Liver (tissue), 9 donors: Measurements from ENCODE around the gene ZXDC. TPM values are rescaled to one million over a fixed set of nuclear protein-coding genes. Genes with fewer than 3 reads are reported as not detected.

Experiments
- DNase-seq: peaks from one replicate; pipeline ENCODE4 v3.0.0-alpha.2; 2017; ENCODE audit warnings: low spot score
- H3K27ac ChIP-seq, 2 donors: one replicate each; pipeline ENCODE4 v1.7.0; 2013; ENCODE audit warnings: inconsistent platforms in 2 of 2, low read length in 2 of 2, control low read depth in 1 of 2, low read depth in 1 of 2, mild to moderate bottlenecking in 1 of 2
- H3K27me3 ChIP-seq, 4 donors: one replicate each; pipeline versions ENCODE4 v1.6.1 to v1.7.0; 2013; ENCODE audit warnings: low read length in 3 of 4, inconsistent platforms in 1 of 4, mild to moderate bottlenecking in 1 of 4, moderate library complexity in 1 of 4; ENCODE audit not compliant: control insufficient read depth in 4 of 4, insufficient read depth in 4 of 4
- H3K36me3 ChIP-seq, 4 donors: one replicate each; pipeline versions ENCODE4 v1.6.1 to v1.7.0; 2013; ENCODE audit warnings: low read length in 3 of 4, mild to moderate bottlenecking in 3 of 4, low read depth in 1 of 4, moderate library complexity in 1 of 4; ENCODE audit not compliant: control insufficient read depth in 4 of 4, insufficient read depth in 3 of 4
- H3K4me1 ChIP-seq, 4 donors: one replicate each; pipeline versions ENCODE4 v1.6.1 to v1.7.0; 2013; ENCODE audit warnings: low read length in 3 of 4, mild to moderate bottlenecking in 3 of 4, moderate library complexity in 1 of 4; ENCODE audit not compliant: control insufficient read depth in 4 of 4, insufficient read depth in 4 of 4
- H3K4me3 ChIP-seq, 3 donors: one replicate each; pipeline versions ENCODE4 v1.6.1 to v1.7.0; 2013; ENCODE audit warnings: low read length in 3 of 3, control low read depth in 1 of 3, low read depth in 1 of 3, mild to moderate bottlenecking in 1 of 3
- H3K9ac ChIP-seq, 2 donors: one replicate each; pipeline ENCODE4 v1.7.0; 2013; ENCODE audit warnings: low read length in 2 of 2, mild to moderate bottlenecking in 2 of 2, moderate library complexity in 2 of 2, control low read depth in 1 of 2, low read depth in 1 of 2
- H3K9me3 ChIP-seq, 4 donors: one replicate each; pipeline versions ENCODE4 v1.6.1 to v1.7.0; 2013; ENCODE audit warnings: low read length in 3 of 4; ENCODE audit not compliant: control insufficient read depth in 4 of 4
- CTCF ChIP-seq: fragments of 150-350 bp; IDR thresholded peaks from 2 replicates; pipeline ENCODE4 v1.5.1; 2017; ENCODE audit warnings: improper control_type of control experiment, low read depth, low read length; ENCODE audit not compliant: missing input control
- FOXA2 ChIP-seq: IDR thresholded peaks from 2 replicates; pipeline ENCODE4 v1.6.1; 2016; ENCODE audit warnings: antibody characterized with exemption
- GABPA ChIP-seq, 2 donors: IDR thresholded peaks in 1 of 2; conservative IDR thresholded peaks in 1 of 2; 2 replicates each; pipeline ENCODE4 v1.6.1; 2016; ENCODE audit warnings: antibody characterized with exemption in 2 of 2, mild to moderate bottlenecking in 1 of 2, moderate library complexity in 1 of 2
- HNF4A ChIP-seq, 2 donors: conservative IDR thresholded peaks; 2 replicates each; pipeline ENCODE4 v1.6.1; 2016; ENCODE audit warnings: antibody characterized with exemption in 2 of 2, mild to moderate bottlenecking in 2 of 2
- HNF4G ChIP-seq: IDR thresholded peaks from 2 replicates; pipeline ENCODE4 v1.6.1; 2016; ENCODE audit warnings: antibody characterized with exemption
- JUND ChIP-seq, 2 donors: IDR thresholded peaks; 2 replicates each; pipeline ENCODE4 v1.6.1; 2016; ENCODE audit warnings: antibody characterized with exemption in 2 of 2
- NR2F2 ChIP-seq: IDR thresholded peaks from 2 replicates; pipeline ENCODE4 v1.6.1; 2016; ENCODE audit warnings: antibody characterized with exemption
- RAD21 ChIP-seq, 2 donors: IDR thresholded peaks; 2 replicates each; pipeline ENCODE4 v1.6.1; 2016; ENCODE audit warnings: antibody characterized with exemption in 2 of 2, mild to moderate bottlenecking in 2 of 2
- REST ChIP-seq: IDR thresholded peaks from 2 replicates; pipeline ENCODE4 v1.6.1; 2016; ENCODE audit warnings: antibody characterized with exemption, mild to moderate bottlenecking
- RXRA ChIP-seq, 2 donors: IDR thresholded peaks; 2 replicates each; pipeline ENCODE4 v1.6.1; 2017 to 2018; ENCODE audit warnings: antibody characterized with exemption in 2 of 2, mild to moderate bottlenecking in 1 of 2
- TAF1 ChIP-seq: conservative IDR thresholded peaks from 2 replicates; pipeline ENCODE4 v1.6.1; 2016; ENCODE audit warnings: antibody characterized with exemption, mild to moderate bottlenecking
- YY1 ChIP-seq: IDR thresholded peaks from 2 replicates; pipeline ENCODE4 v1.6.1; 2016; ENCODE audit warnings: antibody characterized with exemption, mild to moderate bottlenecking
- ZBTB33 ChIP-seq: IDR thresholded peaks from 2 replicates; pipeline ENCODE4 v1.6.1; 2016; ENCODE audit warnings: antibody characterized with exemption
- WGBS: extraction: QIAGEN DNeasy Blood & Tissue Kit; methylation state at CpG from one replicate; pipeline ENCODE4 v1.1.7; 2013; 5-methylcytosine and 5-hydroxymethylcytosine counted together
- polyA plus RNA-seq, 2 donors: library from polyadenylated mRNA; stranded (reverse) in 1 of 2; unstranded in 1 of 2; fragments of 200-250 nt in 1 of 2; fragments of >200 nt in 1 of 2; fragmentation: Nextera tagmentation in 1 of 2; extraction: Ambion mirVana in 1 of 2; gene quantifications; one replicate each; pipeline versions ENCODE4 v1.2.1 to v1.2.3, GENCODE V29; 2013 to 2015
- total RNA-seq, 2 donors: library from RNA; depleted of rRNA; stranded (reverse); fragments of >200 nt; gene quantifications; one replicate each; pipeline ENCODE4 v1.2.3, GENCODE V29; 2014
- TF ChIP-seq, protein P1 (sequence below): IDR thresholded peaks from 2 replicates; pipeline ENCODE4 v1.6.1; 2016; ENCODE audit warnings: antibody characterized with exemption
- TF ChIP-seq, protein P2 (sequence below): IDR thresholded peaks from 2 replicates; pipeline ENCODE4 v1.6.1; 2016; ENCODE audit warnings: antibody characterized with exemption
- donor health status: healthy.
- donor health status: healthy.
- donor health status: healthy.
- donor health status: healthy.
- donor health status: healthy.

ZXDC gene
- total and polyA plus RNA-seq, 4 donors: 7.0 to 42.3 (median 13.9) TPM

GRCh38 chr3:126436826-126437717, 38.6 kb downstream of the ZXDC start:
- Histone ChIP-seq H3K9me3 (no peaks in the 10 kb centered on the region), H3K27ac (no peak overlapping the region), H3K4me3 (no peak overlapping the region), H3K9ac (no peak overlapping the region), H3K4me1 (peaks cover 3 to 16% (median 6%) of the 10 kb centered on the region in 4 donors), H3K27me3 (no peaks in the 10 kb centered on the region), H3K36me3 (peaks cover 6 to 53% (median 25%) of the 10 kb centered on the region in 4 donors)
- no peak for DNase-seq
- TF ChIP-seq RAD21 (IDR thresholded peaks at IDR 0.05) (no peak), FOXA2 (no peak), CTCF (no peak), JUND (IDR thresholded peaks at IDR 0.05) (no peak), GABPA (IDR thresholded peaks at IDR 0.05 in 1 of 2, conservative IDR thresholded peaks at IDR 0.05 in 1 of 2) (no peak), ZBTB33 (no peak), REST (no peak), HNF4A (conservative IDR thresholded peaks at IDR 0.05) (no peak), RXRA (IDR thresholded peaks at IDR 0.05) (no peak), TAF1 (no peak), HNF4G (no peak), YY1 (no peak), NR2F2 (no peak)
- TF ChIP-seq, protein P1, sequence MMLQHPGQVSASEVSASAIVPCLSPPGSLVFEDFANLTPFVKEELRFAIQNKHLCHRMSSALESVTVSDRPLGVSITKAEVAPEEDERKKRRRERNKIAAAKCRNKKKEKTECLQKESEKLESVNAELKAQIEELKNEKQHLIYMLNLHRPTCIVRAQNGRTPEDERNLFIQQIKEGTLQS: no peak
- TF ChIP-seq, protein P2, sequence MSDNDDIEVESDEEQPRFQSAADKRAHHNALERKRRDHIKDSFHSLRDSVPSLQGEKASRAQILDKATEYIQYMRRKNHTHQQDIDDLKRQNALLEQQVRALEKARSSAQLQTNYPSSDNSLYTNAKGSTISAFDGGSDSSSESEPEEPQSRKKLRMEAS: no peak
- 96% methylated on average over 18 of the region's 18 CpGs for WGBS
